PC-9 (cell line): Measurements from ENCODE around the gene HLX.

Experiments used
- EZH2 ChIP-seq: fragments of 200-600 bp; sonication (generic); IDR thresholded peaks from 2 replicates; pipeline ENCODE4 v1.8.0; 2017; ENCODE audit warnings: antibody characterized with exemption, low read depth
- TF ChIP-seq, protein P1 (sequence below): fragments of 200-600 bp; sonication (generic); conservative IDR thresholded peaks from 2 replicates; pipeline ENCODE4 v1.6.1; 2017; ENCODE audit warnings: mixed run types, antibody characterized with exemption, mild to moderate bottlenecking, moderate library complexity

DNA sequence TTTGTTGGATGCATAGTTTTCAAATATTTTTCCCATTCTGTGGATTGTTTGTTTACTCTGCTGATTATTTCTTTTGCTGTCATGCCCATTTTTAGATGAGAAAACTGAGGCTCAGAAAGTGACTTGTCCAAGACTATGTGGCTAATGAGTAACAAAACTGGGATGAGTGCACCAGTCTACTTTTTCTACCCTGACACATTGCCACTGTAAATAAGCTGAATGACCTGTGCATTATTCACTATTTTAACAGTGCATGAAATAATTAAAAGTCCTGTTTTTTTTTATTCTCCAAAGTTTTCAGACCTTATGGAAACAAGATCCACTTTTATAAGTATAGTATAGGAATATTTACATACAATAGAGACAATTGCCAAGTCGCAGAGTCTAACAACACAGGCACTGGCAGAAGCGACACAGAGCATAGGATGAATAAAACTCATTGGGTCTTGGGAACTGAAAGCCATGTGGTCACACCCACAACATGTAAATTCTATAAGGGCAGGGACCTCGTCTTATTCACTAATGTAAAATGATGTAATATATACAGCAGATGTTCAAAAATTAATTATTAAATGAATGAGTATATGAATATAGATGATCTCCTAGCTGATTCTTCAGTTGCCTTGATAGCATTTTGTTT is 45.2 kb downstream of the HLX start:
- TF ChIP-seq, protein P1, sequence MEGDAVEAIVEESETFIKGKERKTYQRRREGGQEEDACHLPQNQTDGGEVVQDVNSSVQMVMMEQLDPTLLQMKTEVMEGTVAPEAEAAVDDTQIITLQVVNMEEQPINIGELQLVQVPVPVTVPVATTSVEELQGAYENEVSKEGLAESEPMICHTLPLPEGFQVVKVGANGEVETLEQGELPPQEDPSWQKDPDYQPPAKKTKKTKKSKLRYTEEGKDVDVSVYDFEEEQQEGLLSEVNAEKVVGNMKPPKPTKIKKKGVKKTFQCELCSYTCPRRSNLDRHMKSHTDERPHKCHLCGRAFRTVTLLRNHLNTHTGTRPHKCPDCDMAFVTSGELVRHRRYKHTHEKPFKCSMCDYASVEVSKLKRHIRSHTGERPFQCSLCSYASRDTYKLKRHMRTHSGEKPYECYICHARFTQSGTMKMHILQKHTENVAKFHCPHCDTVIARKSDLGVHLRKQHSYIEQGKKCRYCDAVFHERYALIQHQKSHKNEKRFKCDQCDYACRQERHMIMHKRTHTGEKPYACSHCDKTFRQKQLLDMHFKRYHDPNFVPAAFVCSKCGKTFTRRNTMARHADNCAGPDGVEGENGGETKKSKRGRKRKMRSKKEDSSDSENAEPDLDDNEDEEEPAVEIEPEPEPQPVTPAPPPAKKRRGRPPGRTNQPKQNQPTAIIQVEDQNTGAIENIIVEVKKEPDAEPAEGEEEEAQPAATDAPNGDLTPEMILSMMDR, result no peak
- no peak for TF ChIP-seq EZH2
